ENCODE results near the gene CCR3. TPM values are rescaled to one million over a fixed set of nuclear protein-coding genes. Genes with fewer than 3 reads are reported as not detected.

Gene CCR3
- total RNA-seq, 6 donors from 2014 or later = 0.13 TPM; not detected in 5

DNA sequence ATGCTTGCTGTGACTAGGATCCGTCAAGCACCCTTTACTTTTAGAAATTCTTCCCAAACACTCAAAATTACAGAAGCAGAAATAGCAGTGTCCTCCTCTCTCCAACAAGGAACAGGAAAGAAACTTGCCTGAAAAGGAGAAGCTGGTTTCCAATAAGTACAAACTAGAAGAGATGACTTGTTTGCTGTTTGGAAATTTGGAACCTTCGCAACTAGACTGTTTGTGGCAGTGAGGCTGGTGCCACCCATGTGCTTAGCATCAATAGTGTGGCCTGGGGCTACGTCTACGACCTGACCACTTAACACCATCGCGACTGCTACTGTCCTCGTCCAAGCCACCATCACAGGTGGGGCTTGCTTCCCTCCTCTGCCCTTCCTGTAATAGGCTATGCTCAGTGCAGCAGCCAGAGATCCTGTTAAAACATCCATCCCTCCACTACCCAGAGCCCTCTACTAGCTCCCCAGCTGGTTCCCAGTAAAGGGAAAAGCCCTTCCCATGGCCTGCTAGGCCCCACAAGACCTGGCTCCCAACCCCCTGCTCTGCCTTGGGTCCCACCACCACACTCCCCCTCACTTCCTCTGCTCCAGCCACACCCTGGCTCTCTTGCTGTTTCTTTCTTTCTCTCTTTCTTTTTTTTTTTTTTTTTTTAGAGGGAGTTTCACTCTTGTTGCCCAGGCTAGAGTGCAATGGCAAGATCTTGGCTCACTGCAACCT lies 59.0 kb downstream of the CCR3 start:
- H3K4me3 ChIP-seq = no peak overlapping the region
- no peaks in the 10 kb centered on the region for H3K9me3 ChIP-seq
- no peak for DNase-seq
- peak overlapping the region; percentile 13 to 69 (median 46) for H3K27ac ChIP-seq
- WGBS, 2 donors = 57 to 62% methylated on average over 7 of the region's 7 CpGs
- H3K36me3 ChIP-seq = no peaks in the 10 kb centered on the region
- TF ChIP-seq, protein P1, sequence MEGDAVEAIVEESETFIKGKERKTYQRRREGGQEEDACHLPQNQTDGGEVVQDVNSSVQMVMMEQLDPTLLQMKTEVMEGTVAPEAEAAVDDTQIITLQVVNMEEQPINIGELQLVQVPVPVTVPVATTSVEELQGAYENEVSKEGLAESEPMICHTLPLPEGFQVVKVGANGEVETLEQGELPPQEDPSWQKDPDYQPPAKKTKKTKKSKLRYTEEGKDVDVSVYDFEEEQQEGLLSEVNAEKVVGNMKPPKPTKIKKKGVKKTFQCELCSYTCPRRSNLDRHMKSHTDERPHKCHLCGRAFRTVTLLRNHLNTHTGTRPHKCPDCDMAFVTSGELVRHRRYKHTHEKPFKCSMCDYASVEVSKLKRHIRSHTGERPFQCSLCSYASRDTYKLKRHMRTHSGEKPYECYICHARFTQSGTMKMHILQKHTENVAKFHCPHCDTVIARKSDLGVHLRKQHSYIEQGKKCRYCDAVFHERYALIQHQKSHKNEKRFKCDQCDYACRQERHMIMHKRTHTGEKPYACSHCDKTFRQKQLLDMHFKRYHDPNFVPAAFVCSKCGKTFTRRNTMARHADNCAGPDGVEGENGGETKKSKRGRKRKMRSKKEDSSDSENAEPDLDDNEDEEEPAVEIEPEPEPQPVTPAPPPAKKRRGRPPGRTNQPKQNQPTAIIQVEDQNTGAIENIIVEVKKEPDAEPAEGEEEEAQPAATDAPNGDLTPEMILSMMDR (IDR thresholded peaks at IDR 0.05) = no peak
- TF ChIP-seq EP300 (IDR thresholded peaks at IDR 0.05) (no peak), POLR2AphosphoS5 (IDR thresholded peaks at IDR 0.05) (no peak), POLR2A (IDR thresholded peaks at IDR 0.05) (no peak)
- ATAC-seq (ENCODE audit: low FRiP score in 2 of 2) = peak; percentile 54 to 75
- no peaks in the 10 kb centered on the region for H3K27me3 ChIP-seq
- H3K4me1 ChIP-seq = peaks cover 12 to 22% (median 15%) of the 10 kb centered on the region in 4 donors

DNA sequence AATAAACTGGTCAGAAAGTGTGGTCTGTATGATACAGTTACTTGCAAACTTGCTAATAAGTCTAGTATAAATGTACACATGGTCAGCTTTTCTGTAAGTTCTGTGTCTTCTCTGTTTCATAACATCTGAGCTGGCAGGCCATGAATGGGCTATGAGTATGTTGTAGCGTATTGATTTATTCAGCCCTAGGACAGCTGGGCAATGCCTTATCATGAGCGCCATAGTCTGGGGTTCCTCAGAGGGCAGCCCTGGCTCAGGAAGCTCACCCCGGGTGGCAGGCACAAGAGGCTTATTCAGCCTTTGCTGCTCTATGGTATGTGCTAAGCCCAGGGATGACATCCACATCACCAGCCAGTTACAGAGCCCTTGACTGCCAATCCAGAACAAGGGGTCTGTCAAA lies 61.0 kb downstream of the CCR3 start:
- TF ChIP-seq, protein P1 (IDR thresholded peaks at IDR 0.05) = no peak
- no peak for TF ChIP-seq EP300 (IDR thresholded peaks at IDR 0.05)
- 74 to 100% methylated on average over 1 to 3 of the region's 3 CpGs for WGBS, 2 donors
- ATAC-seq (ENCODE audit: low FRiP score in 2 of 2) = no peak

DNA sequence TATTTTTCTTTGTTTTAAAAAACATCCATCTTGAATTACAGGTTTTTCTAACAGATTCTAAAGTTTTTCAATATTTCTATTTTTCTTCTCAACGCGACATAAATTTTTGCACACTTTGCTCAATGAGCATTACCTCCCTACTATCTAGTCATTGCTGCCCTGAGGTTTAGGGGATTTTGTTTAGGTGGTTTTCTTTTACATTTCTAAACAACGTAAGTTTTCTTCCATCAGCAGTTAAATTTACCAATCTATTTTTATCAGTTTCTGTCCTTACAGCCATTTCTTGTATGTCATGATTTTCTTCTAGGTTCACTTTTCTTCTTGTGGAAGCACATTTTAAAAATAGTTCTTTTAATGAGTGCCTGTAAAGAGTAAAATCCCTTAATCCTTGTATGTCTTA lies 62.5 kb downstream of the CCR3 start:
- Histone ChIP-seq H3K27me3 (no peaks in the 10 kb centered on the region), H3K4me3 (no peak overlapping the region), H3K4me1 (peaks cover 0 to 5% (median 2%) of the 10 kb centered on the region in 4 donors), H3K36me3 (no peaks in the 10 kb centered on the region), H3K27ac (no peak overlapping the region), H3K9me3 (no peaks in the 10 kb centered on the region)
- DNase-seq = no peak
- TF ChIP-seq POLR2AphosphoS5 (IDR thresholded peaks at IDR 0.05) (no peak), POLR2A (IDR thresholded peaks at IDR 0.05) (no peak), EP300 (IDR thresholded peaks at IDR 0.05) (no peak)
- TF ChIP-seq, protein P1 (IDR thresholded peaks at IDR 0.05) = no peak
- no peak for ATAC-seq (ENCODE audit: low FRiP score in 2 of 2)
- 86 to 90% methylated on average over 3 of the region's 3 CpGs for WGBS, 2 donors

More for the DNA sequence above, 61.0 kb downstream of the CCR3 start:
- Histone ChIP-seq H3K27me3 (no peaks in the 10 kb centered on the region), H3K4me3 (no peak overlapping the region), H3K4me1 (peaks cover 4 to 14% (median 8%) of the 10 kb centered on the region in 4 donors), H3K27ac (no peak overlapping the region), H3K36me3 (no peaks in the 10 kb centered on the region), H3K9me3 (no peaks in the 10 kb centered on the region)
- no peak for DNase-seq

DNA sequence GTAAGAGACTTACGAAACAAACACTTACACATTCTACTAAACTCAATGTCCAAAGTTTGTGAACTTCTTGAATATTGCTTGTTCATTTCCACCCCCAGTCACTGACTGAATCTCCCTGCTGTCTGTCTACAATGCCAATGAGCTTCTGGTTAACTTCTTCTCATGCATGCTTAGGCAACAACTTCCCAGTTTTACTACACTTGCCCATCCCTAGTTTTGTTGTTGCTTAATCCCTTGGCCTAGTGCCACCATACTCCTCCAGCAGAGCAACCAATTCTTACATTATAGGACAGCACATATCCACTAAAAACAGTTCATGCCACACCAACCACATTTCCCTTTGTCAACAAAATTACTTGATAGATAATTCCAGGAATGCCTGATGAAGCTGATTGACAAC lies 70.7 kb downstream of the CCR3 start:
- TF ChIP-seq, protein P1 (IDR thresholded peaks at IDR 0.05) = no peak
- TF ChIP-seq POLR2AphosphoS5 (IDR thresholded peaks at IDR 0.05) = peak; percentile 19 to 92
- TF ChIP-seq POLR2A (IDR thresholded peaks at IDR 0.05) = peak in 1 of 4 donors; percentile 25
- TF ChIP-seq EP300 (IDR thresholded peaks at IDR 0.05) = no peak

DNA sequence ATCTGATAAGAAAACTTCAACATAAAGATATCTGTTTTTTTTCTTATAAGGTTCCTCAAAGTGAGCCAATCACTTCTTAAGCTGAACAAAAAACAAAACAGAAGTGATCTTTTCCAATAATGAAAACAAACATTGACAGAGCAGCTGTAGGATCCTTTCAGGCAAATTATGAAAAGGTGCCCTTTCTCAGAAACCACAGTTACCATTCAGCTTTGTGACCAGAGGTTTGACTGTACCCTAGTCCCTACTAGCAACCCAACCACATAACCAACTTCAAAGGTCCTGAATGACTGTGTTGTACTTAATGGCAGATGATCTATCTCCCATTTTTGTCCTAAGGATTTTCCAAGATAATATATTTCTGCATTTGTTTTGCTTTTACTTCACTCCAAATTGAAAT lies 72.3 kb downstream of the CCR3 start:
- H3K4me3 ChIP-seq = no peak overlapping the region
- DNase-seq (no peak), ATAC-seq (ENCODE audit: low FRiP score in 2 of 2) (no peak)
- H3K4me1 ChIP-seq = peaks cover 0 to 16% (median 11%) of the 10 kb centered on the region in 4 donors
- H3K27ac ChIP-seq = no peak overlapping the region
- TF ChIP-seq POLR2AphosphoS5 (IDR thresholded peaks at IDR 0.05) (no peak), EP300 (IDR thresholded peaks at IDR 0.05) (no peak), POLR2A (IDR thresholded peaks at IDR 0.05) (no peak)
- TF ChIP-seq, protein P1 (IDR thresholded peaks at IDR 0.05) = no peak
- no peaks in the 10 kb centered on the region for H3K36me3 ChIP-seq
- H3K9me3 ChIP-seq = no peaks in the 10 kb centered on the region
- H3K27me3 ChIP-seq = no peaks in the 10 kb centered on the region

More for the DNA sequence above, 70.7 kb downstream of the CCR3 start:
- H3K9me3 ChIP-seq = no peaks in the 10 kb centered on the region
- peak overlapping the region in 2 of 4 donors; percentile 65 to 76 for H3K27ac ChIP-seq
- H3K4me3 ChIP-seq = no peak overlapping the region
- WGBS, 2 donors = 24 to 64% methylated on average over 1 of the region's 1 CpG
- H3K4me1 ChIP-seq = peaks cover 0 to 16% (median 11%) of the 10 kb centered on the region in 4 donors
- H3K36me3 ChIP-seq = no peaks in the 10 kb centered on the region
- DNase-seq (peak in 1 of 2 donors; percentile 70), ATAC-seq (ENCODE audit: low FRiP score in 2 of 2) (peak in 1 of 2 donors; percentile 89)
- H3K27me3 ChIP-seq = no peaks in the 10 kb centered on the region
